ENCODE results near the gene POU2AF3.

GRCh38 chr11:111331711-111332479 is 33.5 kb downstream of the POU2AF3 start:
- TF ChIP-seq CTCF (IDR thresholded peaks at IDR 0.05): no peak
- no peak for TF ChIP-seq POLR2A (IDR thresholded peaks at IDR 0.05)
